PC-9 (cell line): ENCODE measurements around the gene ISCA2. TPM values are rescaled to one million over a fixed set of nuclear protein-coding genes. Genes with fewer than 3 reads are reported as not detected.

Source experiments
- BruUV-seq: library from RNA; stranded (reverse); fragments of 400-500 nt; replicated peaks from 2 replicates; lab custom pipeline; 2021; lab: Mats Ljungman, UMichigan
- CTCF ChIA-PET: fragments of 300-600 bp; sonication (Branson Sonifier 250); formaldehyde crosslinking; loops from one replicate; lab custom pipeline; 2022; ENCODE audit warnings: antibody characterized with exemption; lab: Charles Lee
- POLR2A ChIA-PET: fragments of 300-600 bp; sonication (Branson Sonifier 250); formaldehyde crosslinking; loops from one replicate; lab custom pipeline; 2022; ENCODE audit warnings: antibody characterized with exemption; ENCODE audit not compliant: unreplicated experiment; lab: Charles Lee
- DNase-seq, 2 experiments: peaks; one replicate each; pipeline versions ENCODE4 v3.0.0 to v3.0.0-alpha.2; 2015 to 2022; ENCODE audit warnings: mixed read lengths in 1 of 2
- H2AFZ ChIP-seq: fragments of 200-600 bp; sonication (generic); 2 replicates; pipeline ENCODE4 v1.8.1; 2017; ENCODE audit warnings: antibody characterized with exemption
- H3F3A ChIP-seq: fragments of 200-600 bp; sonication (generic); 2 replicates; pipeline ENCODE4 v1.8.1; 2017; ENCODE audit warnings: antibody characterized with exemption, mild to moderate bottlenecking, low read depth; ENCODE audit not compliant: insufficient read depth
- H3K27ac ChIP-seq: fragments of 200-600 bp; sonication (generic); 2 replicates; pipeline ENCODE4 v1.6.1; 2016; ENCODE audit warnings: mixed run types
- H3K27me3 ChIP-seq: fragments of 200-600 bp; sonication (generic); 2 replicates; pipeline ENCODE4 v1.6.1; 2016; ENCODE audit warnings: low read depth, mixed run types; ENCODE audit not compliant: insufficient read depth
- H3K36me3 ChIP-seq: fragments of 200-600 bp; sonication (generic); 2 replicates; pipeline ENCODE4 v1.6.1; 2016; ENCODE audit warnings: low read depth, mixed run types
- H3K4me1 ChIP-seq: fragments of 200-600 bp; sonication (generic); replicated peaks from 2 replicates; pipeline ENCODE4 v1.6.1; 2016; ENCODE audit warnings: mixed run types; ENCODE audit not compliant: insufficient read depth
- H3K4me2 ChIP-seq: fragments of 200-600 bp; sonication (generic); 2 replicates; pipeline ENCODE4 v1.6.1; 2017; ENCODE audit warnings: mixed run types
- H3K4me3 ChIP-seq: fragments of 200-600 bp; sonication (generic); 2 replicates; pipeline ENCODE4 v1.6.1; 2016; ENCODE audit warnings: mixed run types
- H3K79me2 ChIP-seq: fragments of 200-600 bp; sonication (generic); 2 replicates; pipeline ENCODE4 v1.6.1; 2017; ENCODE audit warnings: low read depth, mixed run types
- H3K9me2 ChIP-seq: fragments of 200-600 bp; sonication (generic); 2 replicates; pipeline ENCODE4 v1.8.1; 2017; ENCODE audit warnings: mild to moderate bottlenecking; ENCODE audit not compliant: insufficient read depth
- H3K9me3 ChIP-seq: fragments of 200-600 bp; sonication (generic); 2 replicates; pipeline ENCODE4 v1.8.1; 2016; ENCODE audit warnings: low read depth; ENCODE audit not compliant: insufficient read depth
- H4K20me1 ChIP-seq: fragments of 200-600 bp; sonication (generic); 2 replicates; pipeline ENCODE4 v1.8.1; 2017; ENCODE audit not compliant: insufficient read depth
- EZH2 ChIP-seq: fragments of 200-600 bp; sonication (generic); IDR thresholded peaks from 2 replicates; pipeline ENCODE4 v1.8.0; 2017; ENCODE audit warnings: antibody characterized with exemption, low read depth
- intact Hi-C: fragments of 100-400 bp; cut with micrococcal nuclease; formaldehyde crosslinking; loops from one replicate; pipeline ENCODE4 v1.10.0; 2022; ENCODE audit not compliant: unreplicated experiment
- total RNA-seq: library from RNA; stranded (reverse); gene quantifications from 2 replicates; pipeline ENCODE4 v1.2.3, GENCODE V29; 2021
- TF ChIP-seq, protein P1 (sequence below): fragments of 200-600 bp; sonication (generic); conservative IDR thresholded peaks from 2 replicates; pipeline ENCODE4 v1.6.1; 2017; ENCODE audit warnings: mixed run types, antibody characterized with exemption, mild to moderate bottlenecking, moderate library complexity

Gene ISCA2
- total RNA-seq, 1 experiment from 2014 or later = 86.5 TPM

GRCh38 chr14:74459976-74460375 is 33.6 kb upstream of the ISCA2 start:
- Histone ChIP-seq H3K79me2 (no peaks in the 10 kb centered on the region), H3K9me3 (no peaks in the 10 kb centered on the region), H3F3A (peaks cover under 1% of the 10 kb centered on the region; the same call in 1 of the 2 replicates), H3K36me3 (no peaks in the 10 kb centered on the region), H3K27me3 (no peaks in the 10 kb centered on the region), H3K4me2 (no peak overlapping the region), H3K4me1 (peaks cover 1% of the 10 kb centered on the region), H2AFZ (no peak overlapping the region), H4K20me1 (no peaks in the 10 kb centered on the region), H3K27ac (no peak overlapping the region), H3K9me2 (no peaks in the 10 kb centered on the region), H3K4me3 (no peak overlapping the region)
- intact Hi-C loops = no loop called here
- no peak for DNase-seq
- TF ChIP-seq, protein P1, sequence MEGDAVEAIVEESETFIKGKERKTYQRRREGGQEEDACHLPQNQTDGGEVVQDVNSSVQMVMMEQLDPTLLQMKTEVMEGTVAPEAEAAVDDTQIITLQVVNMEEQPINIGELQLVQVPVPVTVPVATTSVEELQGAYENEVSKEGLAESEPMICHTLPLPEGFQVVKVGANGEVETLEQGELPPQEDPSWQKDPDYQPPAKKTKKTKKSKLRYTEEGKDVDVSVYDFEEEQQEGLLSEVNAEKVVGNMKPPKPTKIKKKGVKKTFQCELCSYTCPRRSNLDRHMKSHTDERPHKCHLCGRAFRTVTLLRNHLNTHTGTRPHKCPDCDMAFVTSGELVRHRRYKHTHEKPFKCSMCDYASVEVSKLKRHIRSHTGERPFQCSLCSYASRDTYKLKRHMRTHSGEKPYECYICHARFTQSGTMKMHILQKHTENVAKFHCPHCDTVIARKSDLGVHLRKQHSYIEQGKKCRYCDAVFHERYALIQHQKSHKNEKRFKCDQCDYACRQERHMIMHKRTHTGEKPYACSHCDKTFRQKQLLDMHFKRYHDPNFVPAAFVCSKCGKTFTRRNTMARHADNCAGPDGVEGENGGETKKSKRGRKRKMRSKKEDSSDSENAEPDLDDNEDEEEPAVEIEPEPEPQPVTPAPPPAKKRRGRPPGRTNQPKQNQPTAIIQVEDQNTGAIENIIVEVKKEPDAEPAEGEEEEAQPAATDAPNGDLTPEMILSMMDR = no peak
- no peak for TF ChIP-seq EZH2
- BruUV-seq = no TSS peak
- ChIA-PET CTCF (interaction anchor here (0.6 kb wide), 1 partner anchor 345 kb away, joined by 3 read pairs; no protein-coding TSS in a partner anchor), POLR2A (no interaction called here)

GRCh38 chr14:74462993-74463392 is 30.6 kb upstream of the ISCA2 start:
- TF ChIP-seq, protein P1 = no peak
- no peak for TF ChIP-seq EZH2
- H3K27ac ChIP-seq = no peak overlapping the region
- H2AFZ ChIP-seq = no peak overlapping the region
- no peaks in the 10 kb centered on the region for H3K9me2 ChIP-seq
- CTCF ChIA-PET = interaction anchor here (0.5 to 0.6 kb wide), 2 partner anchors 75 to 415 kb away, joined by 3 to 5 read pairs; no protein-coding TSS in a partner anchor
- no peak overlapping the region for H3K4me3 ChIP-seq
- no peaks in the 10 kb centered on the region for H3K27me3 ChIP-seq
- H3K79me2 ChIP-seq = no peaks in the 10 kb centered on the region
- no peaks in the 10 kb centered on the region for H4K20me1 ChIP-seq
- intact Hi-C loops = no loop called here
- H3K4me1 ChIP-seq = no peaks in the 10 kb centered on the region
- BruUV-seq = no TSS peak
- no peak overlapping the region for H3K4me2 ChIP-seq
- DNase-seq = no peak
- POLR2A ChIA-PET = no interaction called here
- no peaks in the 10 kb centered on the region for H3K36me3 ChIP-seq
- no peaks in the 10 kb centered on the region for H3K9me3 ChIP-seq
- no peaks in the 10 kb centered on the region for H3F3A ChIP-seq

- Histone ChIP-seq H3K4me2 (no peak overlapping the region), H3K27ac (no peak overlapping the region), H3K4me3 (no peak overlapping the region), H3F3A (no peaks in the 10 kb centered on the region), H3K36me3 (no peaks in the 10 kb centered on the region), H3K27me3 (no peaks in the 10 kb centered on the region), H3K9me3 (no peaks in the 10 kb centered on the region), H3K9me2 (no peaks in the 10 kb centered on the region), H3K4me1 (no peaks in the 10 kb centered on the region), H2AFZ (no peak overlapping the region), H4K20me1 (no peaks in the 10 kb centered on the region), H3K79me2 (no peaks in the 10 kb centered on the region)
- BruUV-seq = no TSS peak
- intact Hi-C loops = no loop called here
- TF ChIP-seq, protein P1 = no peak
- TF ChIP-seq EZH2 = no peak
- POLR2A ChIA-PET = no interaction called here
- CTCF ChIA-PET = interaction anchor here (0.5 kb wide), 1 partner anchor 76 kb away, joined by 5 read pairs; no protein-coding TSS in a partner anchor
- no peak for DNase-seq
Measured at GRCh38 chr14:74463697-74464096, 29.9 kb upstream of the ISCA2 start.
